Skeletal muscle cell (primary cell): Measurements from ENCODE around the gene MTSS2.
"Not testable (repeated sequence)": the region's sequence is repeated elsewhere in the genome, so short reads cannot be mapped to it uniquely, and the experiment has no call there.

Source experiments
- DNase-seq: peaks from one replicate; pipeline ENCODE4 v3.0.0-alpha.2; 2010; ENCODE audit warnings: low read depth
- H3K4me3 ChIP-seq: 2 replicates; pipeline ENCODE4 v1.5.1; 2011; ENCODE audit warnings: low read depth, mild to moderate bottlenecking, control low read depth, low read length, moderate library complexity

MTSS2 gene

DNA sequence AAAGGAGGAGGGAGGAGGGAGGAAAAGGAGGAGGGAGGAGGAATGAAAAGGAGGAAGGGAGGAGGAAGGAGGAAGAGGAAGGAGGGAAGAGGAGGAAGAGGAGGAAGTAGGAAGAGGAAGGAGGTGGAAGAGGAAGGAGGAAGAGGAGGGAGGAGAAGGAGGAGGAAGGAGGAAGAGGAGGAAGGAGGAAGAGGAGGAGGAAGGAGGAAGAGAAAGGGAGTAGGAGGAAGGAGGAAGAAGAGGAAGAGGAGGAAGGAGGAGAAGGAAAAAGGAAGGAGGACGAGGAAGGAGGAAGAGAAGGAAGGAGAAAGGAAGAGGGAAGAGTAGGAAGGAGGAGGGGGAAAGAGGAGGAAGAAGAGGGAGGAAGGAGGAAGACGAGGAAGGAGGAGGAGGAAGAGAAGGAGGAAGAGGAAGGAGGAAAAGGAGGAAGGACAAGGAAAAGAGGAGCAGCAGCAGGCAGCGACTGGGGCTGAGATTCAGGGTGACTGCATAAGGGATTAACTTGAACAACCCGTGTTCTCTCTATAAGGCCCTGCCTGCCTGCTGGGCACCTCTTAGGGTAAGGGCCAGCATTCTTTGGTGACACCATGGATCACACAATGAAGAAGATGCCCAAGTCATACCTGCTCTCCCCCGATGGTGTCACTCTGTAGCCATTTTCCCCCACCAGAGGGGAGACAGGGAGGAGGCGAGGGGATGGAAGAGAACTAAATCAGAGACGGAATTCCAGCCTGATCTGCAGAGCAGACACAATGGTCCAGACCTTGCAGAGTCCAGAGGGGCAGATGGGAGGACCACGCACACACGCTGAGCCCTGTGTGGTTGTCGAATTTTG, 40.9 kb downstream of the MTSS2 start:
- H3K4me3 ChIP-seq, result no peak overlapping the region
- no peak for DNase-seq

DNA sequence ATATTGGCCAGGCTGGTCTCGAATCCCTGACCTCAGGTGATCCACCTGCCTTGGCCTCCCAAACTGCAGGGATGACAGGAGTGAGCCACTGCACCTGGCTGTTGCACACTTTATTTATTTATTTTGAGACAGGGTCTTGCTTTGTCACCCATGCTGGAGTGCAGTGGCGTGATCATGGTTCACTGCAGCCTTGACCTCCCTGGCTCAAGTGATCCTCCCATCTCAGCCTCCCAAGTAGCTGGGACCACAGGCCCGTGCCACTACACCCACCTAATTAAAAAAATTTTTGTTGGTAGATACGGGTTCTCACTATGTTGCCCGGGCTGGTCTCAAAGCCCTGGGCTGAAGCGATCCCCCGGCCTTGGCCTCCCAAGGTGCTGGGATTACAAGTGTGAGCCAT, 42.6 kb downstream of the MTSS2 start:
- not testable (repeated sequence) for DNase-seq, H3K4me3 ChIP-seq

DNA sequence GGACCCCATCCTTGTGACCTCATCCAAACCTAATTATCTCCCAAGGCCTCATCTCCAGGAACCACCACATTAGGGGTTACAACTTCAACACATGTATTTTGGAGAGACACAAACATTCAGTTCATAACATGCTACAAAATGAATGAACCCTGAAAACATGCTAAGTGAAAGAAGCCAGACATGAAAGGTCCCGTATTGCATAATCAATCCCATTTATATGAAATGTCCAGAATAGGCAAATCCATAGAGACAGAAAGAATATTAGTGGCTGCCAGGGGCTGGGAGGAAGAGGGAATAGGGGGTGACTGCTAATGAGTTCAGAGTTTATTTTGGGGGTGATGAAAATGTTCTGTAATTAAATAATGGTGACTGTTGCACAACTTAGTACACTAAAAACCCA, 43.2 kb downstream of the MTSS2 start:
- H3K4me3 ChIP-seq, result no peak overlapping the region
- no peak for DNase-seq

DNA sequence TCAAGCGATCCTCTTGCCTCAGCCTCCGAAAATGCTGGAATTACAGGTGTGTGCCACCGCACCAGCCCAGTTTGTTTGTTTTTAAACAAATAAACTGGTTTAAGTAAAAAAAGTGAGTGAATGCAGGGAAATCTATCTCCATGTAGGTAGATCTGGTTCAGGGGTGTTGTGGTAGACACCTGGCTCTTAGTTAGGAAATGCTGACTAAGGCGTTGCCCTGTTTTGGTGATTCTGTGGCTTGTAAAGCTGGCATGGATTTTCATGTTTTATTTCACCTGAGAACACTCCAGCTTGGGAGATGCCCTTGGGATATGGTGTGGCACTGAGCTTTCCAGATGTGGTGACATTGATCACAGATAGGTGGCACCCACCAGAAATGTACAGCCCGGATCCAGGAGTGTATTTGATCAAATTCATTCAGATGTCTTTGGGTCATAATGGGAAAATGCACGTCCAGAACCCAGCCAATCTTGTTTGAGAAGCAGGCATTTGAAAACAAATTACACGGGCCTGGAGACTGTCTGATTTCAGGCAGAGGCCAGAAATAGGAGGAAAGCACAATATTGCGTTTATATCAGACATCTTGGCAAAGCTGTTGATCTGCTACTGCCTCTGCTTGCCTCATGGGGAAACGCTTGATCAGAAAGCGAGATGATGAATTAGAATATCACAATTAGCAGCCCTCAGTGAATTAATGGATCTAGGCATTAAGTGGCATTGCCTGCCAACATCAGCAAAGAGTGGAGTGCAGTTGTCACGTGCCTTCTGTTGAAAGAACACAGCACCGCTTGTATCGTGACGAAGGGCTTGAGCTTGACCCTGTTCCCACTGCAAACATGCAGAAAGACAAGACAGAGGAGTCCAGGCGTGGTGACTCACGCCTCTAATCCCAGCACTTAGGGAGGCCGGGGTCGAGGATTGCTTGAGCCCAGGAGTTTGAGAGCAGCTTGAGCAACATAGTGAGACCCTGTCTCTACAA, 46.8 kb downstream of the MTSS2 start:
- H3K4me3 ChIP-seq, result no peak overlapping the region
- peak; percentile 70 for DNase-seq
